ENCODE data around the gene TTLL9. TPM values are rescaled to one million over a fixed set of nuclear protein-coding genes. Genes with fewer than 3 reads are reported as not detected.

Gene TTLL9
- total and polyA plus RNA-seq, 8 donors, result 0.15 to 0.43 (median 0.18) TPM; not detected in 5

DNA sequence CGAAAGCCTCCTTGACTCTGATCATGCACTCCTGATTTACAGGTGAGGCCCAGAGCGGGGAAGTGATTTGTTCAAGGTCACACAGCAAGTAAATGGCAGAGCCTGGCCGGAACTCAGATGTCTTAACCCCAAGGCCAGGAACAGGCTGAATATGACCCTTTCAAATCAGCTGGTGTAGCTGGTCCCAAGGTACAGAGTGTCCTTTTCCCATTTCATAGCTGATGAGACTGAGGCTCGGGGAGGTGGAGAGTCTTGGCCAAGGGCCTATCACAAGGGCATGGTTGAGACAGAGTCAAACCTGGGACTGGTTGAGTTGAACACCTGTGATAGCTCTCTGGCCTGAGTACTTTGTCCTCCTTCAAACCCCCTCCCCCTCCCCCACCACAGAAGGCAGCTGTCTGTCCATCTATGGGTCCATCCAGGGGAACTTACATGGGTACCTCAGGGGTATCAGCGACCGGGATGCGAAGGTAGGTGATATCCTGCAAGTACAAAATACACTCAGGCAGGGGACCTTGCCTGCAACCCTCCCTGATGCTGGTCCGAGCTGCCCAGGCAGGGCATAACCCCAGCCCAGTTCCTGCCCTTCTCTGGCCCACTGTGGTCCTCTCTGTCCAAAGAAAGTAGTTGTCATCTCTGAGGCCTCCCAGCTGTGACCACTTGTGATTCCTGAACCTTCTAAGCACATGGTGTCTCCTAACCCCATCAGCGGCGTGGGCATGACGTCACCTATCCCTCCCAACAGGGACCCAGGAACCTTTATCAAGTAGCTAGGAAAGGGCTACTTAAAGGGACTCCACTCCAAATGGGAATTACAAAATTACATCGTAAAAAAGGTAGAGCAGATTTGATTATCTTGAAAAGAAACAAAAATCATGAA lies 5.7 kb upstream of the TTLL9 start:
- no peaks in the 10 kb centered on the region for H3K36me3 ChIP-seq
- intact Hi-C loops (cut with DNase I; ENCODE audit: low total_unique reads), result no loop called here
- WGBS, 5 donors, result 72 to 92% (median 84%) methylated on average over 10 to 12 of the region's 12 CpGs
- peaks cover 0 to 35% (median 25%) of the 10 kb centered on the region in 3 donors for H3K27me3 ChIP-seq
- no peak overlapping the region for H3K27ac ChIP-seq
- DNase-seq, result no peak
- TF ChIP-seq POLR2A (IDR thresholded peaks at IDR 0.05), result no peak
- TF ChIP-seq, protein P1, sequence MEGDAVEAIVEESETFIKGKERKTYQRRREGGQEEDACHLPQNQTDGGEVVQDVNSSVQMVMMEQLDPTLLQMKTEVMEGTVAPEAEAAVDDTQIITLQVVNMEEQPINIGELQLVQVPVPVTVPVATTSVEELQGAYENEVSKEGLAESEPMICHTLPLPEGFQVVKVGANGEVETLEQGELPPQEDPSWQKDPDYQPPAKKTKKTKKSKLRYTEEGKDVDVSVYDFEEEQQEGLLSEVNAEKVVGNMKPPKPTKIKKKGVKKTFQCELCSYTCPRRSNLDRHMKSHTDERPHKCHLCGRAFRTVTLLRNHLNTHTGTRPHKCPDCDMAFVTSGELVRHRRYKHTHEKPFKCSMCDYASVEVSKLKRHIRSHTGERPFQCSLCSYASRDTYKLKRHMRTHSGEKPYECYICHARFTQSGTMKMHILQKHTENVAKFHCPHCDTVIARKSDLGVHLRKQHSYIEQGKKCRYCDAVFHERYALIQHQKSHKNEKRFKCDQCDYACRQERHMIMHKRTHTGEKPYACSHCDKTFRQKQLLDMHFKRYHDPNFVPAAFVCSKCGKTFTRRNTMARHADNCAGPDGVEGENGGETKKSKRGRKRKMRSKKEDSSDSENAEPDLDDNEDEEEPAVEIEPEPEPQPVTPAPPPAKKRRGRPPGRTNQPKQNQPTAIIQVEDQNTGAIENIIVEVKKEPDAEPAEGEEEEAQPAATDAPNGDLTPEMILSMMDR (IDR thresholded peaks at IDR 0.05), result no peak
- no peak for TF ChIP-seq EP300 (IDR thresholded peaks at IDR 0.05)
- TF ChIP-seq POLR2AphosphoS5 (IDR thresholded peaks at IDR 0.05), result no peak
- H3K4me3 ChIP-seq, result no peak overlapping the region
- H3K4me1 ChIP-seq, result peaks cover 16 to 29% (median 28%) of the 10 kb centered on the region in 4 donors
- no peaks in the 10 kb centered on the region for H3K9me3 ChIP-seq

DNA sequence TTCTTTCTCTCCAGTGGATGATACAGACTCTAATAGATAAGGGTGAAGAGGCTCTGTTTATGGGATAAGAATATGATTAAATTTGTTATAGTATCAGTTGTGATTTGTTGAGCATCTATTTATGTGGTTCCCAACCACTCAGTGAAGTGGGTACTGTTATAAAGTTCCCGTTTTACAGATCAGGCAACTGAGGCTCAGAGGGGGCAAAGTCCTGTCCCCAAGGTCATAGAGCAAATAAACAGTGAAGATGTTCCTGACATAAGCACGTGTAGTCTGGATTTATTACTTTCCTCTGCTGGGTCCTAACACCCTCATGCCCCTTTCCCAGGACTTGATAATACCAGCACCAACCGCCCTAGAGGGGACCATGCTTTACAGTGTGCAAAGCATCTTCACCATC lies 4.2 kb upstream of the TTLL9 start:
- Histone ChIP-seq H3K27me3 (peaks cover 0 to 35% (median 28%) of the 10 kb centered on the region in 3 donors), H3K4me3 (no peak overlapping the region), H3K27ac (no peak overlapping the region), H3K9me3 (no peaks in the 10 kb centered on the region), H3K36me3 (no peaks in the 10 kb centered on the region), H3K4me1 (peaks cover 7 to 31% (median 31%) of the 10 kb centered on the region in 4 donors)
- TF ChIP-seq POLR2AphosphoS5 (IDR thresholded peaks at IDR 0.05) (no peak), EP300 (IDR thresholded peaks at IDR 0.05) (no peak)
- TF ChIP-seq, protein P1 (IDR thresholded peaks at IDR 0.05), result no peak
- intact Hi-C loops (cut with DNase I; ENCODE audit: low total_unique reads), result no loop called here
- WGBS, 5 donors, result 60 to 79% (median 75%) methylated on average over 3 of the region's 3 CpGs
- no peak for DNase-seq

DNA sequence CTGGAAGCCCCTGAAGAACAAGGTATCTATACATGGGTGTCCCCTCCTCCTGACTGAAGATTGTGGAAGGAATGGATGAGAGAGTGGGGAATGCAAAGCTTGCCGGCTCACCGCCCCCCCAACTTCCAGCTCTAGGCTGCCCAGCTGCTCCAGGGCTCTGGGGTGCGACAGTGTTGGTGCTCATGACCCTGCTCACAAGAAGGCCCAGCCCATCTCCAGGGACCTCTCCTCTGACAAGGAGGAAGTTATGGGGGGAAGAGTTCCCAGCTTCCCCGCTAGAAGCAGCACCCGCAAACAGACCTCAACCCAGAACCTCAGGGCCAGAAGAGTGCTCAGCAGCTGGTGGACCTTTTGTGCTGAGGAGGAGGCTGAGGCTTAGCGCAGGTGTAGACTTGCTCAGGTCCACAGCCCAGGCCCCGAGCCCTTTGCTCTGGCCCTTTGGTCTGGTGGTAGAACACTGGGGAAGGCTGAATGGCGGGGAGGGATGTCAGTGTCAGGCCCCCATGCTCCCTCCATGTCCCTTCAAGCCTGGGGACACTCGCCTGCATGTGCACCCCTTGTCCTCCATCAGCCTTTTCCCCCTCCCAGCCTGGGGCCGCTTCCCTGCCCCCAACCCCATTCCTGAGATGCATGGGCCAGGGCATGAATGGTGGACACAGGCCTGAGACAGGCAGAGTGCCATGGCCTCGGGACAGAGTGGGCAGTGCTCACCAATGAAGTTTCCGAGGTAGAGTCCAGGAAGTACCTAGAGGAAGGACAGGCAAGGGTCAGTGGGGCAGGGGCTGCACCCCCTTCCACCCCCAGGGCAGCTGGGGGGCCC lies 1.4 kb upstream of the TTLL9 start:
- TF ChIP-seq POLR2A (IDR thresholded peaks at IDR 0.05) (no peak), EP300 (IDR thresholded peaks at IDR 0.05) (no peak), POLR2AphosphoS5 (IDR thresholded peaks at IDR 0.05) (no peak)
- TF ChIP-seq, protein P1 (IDR thresholded peaks at IDR 0.05), result no peak
- no peaks in the 10 kb centered on the region for H3K9me3 ChIP-seq
- peaks cover 6 to 24% (median 23%) of the 10 kb centered on the region in 4 donors for H3K4me1 ChIP-seq
- intact Hi-C loops (cut with DNase I; ENCODE audit: low total_unique reads), result no loop called here
- WGBS, 5 donors, result 67 to 83% (median 76%) methylated on average over 9 to 12 of the region's 12 CpGs
- peak overlapping the region in 3 of 4 donors; percentile 60 to 93 (median 78) for H3K4me3 ChIP-seq
- H3K27ac ChIP-seq, result no peak overlapping the region
- DNase-seq, result no peak
- H3K36me3 ChIP-seq, result no peaks in the 10 kb centered on the region
- H3K27me3 ChIP-seq, result peaks cover 0 to 27% (median 20%) of the 10 kb centered on the region in 3 donors

DNA sequence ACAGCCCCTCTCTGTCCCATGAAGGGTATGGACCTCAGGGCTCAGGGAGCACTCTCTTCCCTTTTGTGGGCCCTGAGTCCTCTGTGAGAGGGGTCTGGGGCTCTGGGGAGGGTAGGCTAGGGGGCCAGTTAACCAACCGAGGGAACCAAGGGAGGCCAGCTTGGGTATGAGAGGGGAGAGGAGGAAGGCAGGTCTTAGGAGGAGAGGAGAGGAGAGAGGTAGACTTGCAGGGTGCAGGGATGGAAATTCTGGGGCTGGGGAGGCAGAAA lies 827 bp upstream of the TTLL9 start:
- 0 to 19% (median 8%) methylated on average over 1 of the region's 1 CpG for WGBS, 5 donors
- Histone ChIP-seq H3K4me1 (peaks cover 6 to 24% (median 23%) of the 10 kb centered on the region in 4 donors), H3K4me3 (peak overlapping the region; percentile 60 to 93 (median 72)), H3K27ac (peak overlapping the region in 2 of 5 donors; percentile 74 to 76), H3K36me3 (no peaks in the 10 kb centered on the region), H3K9me3 (no peaks in the 10 kb centered on the region), H3K27me3 (peaks cover 0 to 27% (median 20%) of the 10 kb centered on the region in 3 donors)
- DNase-seq, result no peak
- TF ChIP-seq EP300 (IDR thresholded peaks at IDR 0.05), result no peak
- TF ChIP-seq POLR2A (IDR thresholded peaks at IDR 0.05), result no peak
- no peak for TF ChIP-seq POLR2AphosphoS5 (IDR thresholded peaks at IDR 0.05)
- TF ChIP-seq, protein P1 (IDR thresholded peaks at IDR 0.05), result no peak
- intact Hi-C loops (cut with DNase I; ENCODE audit: low total_unique reads), result no loop called here

Data from stomach (tissue), 9 donors.